Osteoblast (primary cell): ENCODE results near the gene MBOAT1. TPM values are rescaled to one million over a fixed set of nuclear protein-coding genes. Genes with fewer than 3 reads are reported as not detected.

Experiments
- DNase-seq: peaks from one replicate; pipeline ENCODE4 v3.0.0; 2011; ENCODE audit warnings: low spot score, mixed read lengths; ENCODE audit not compliant: insufficient read length; ENCODE audit errors: missing footprints
- H2AFZ ChIP-seq: 2 replicates; pipeline ENCODE4 v1.6.0; 2011; ENCODE audit warnings: mild to moderate bottlenecking, low read length
- H3K27ac ChIP-seq: 2 replicates; pipeline ENCODE4 v1.5.1; 2011; ENCODE audit warnings: mild to moderate bottlenecking, low read depth, low read length, moderate library complexity
- H3K27me3 ChIP-seq: 2 replicates; pipeline ENCODE4 v1.6.0; 2012; ENCODE audit warnings: mild to moderate bottlenecking, control low read depth, inconsistent platforms, low read length, moderate library complexity; ENCODE audit not compliant: insufficient read depth
- H3K36me3 ChIP-seq: 2 replicates; pipeline ENCODE4 v1.5.1; 2011; ENCODE audit warnings: mild to moderate bottlenecking, low read length, control low read depth, moderate library complexity; ENCODE audit not compliant: insufficient read depth
- H3K4me1 ChIP-seq: 2 replicates; pipeline ENCODE4 v1.5.1; 2011; ENCODE audit warnings: mild to moderate bottlenecking, low read length, control low read depth, moderate library complexity; ENCODE audit not compliant: insufficient read depth
- H3K4me2 ChIP-seq: 2 replicates; pipeline ENCODE4 v1.6.0; 2011; ENCODE audit warnings: mild to moderate bottlenecking, low read length; ENCODE audit not compliant: insufficient read depth
- H3K4me3 ChIP-seq: fragments of 200-600 bp; sonication (generic); 3 replicates; pipeline ENCODE4 v1.5.1; 2012; ENCODE audit warnings: mild to moderate bottlenecking, low read length, inconsistent platforms; ENCODE audit not compliant: insufficient read depth
- H3K79me2 ChIP-seq: 2 replicates; pipeline ENCODE4 v1.6.0; 2012; ENCODE audit warnings: mild to moderate bottlenecking, low read length, control low read depth, inconsistent platforms; ENCODE audit not compliant: insufficient read depth
- H3K9me3 ChIP-seq: 2 replicates; pipeline ENCODE4 v1.5.1; 2011; ENCODE audit warnings: low read depth, low read length, control low read depth
- H4K20me1 ChIP-seq: 2 replicates; pipeline ENCODE4 v1.6.0; 2012; ENCODE audit warnings: mild to moderate bottlenecking, low read length, control low read depth; ENCODE audit not compliant: insufficient read depth
- total RNA-seq: library from RNA; depleted of rRNA; stranded (reverse); fragments of >200 nt; gene quantifications from 2 replicates; pipeline ENCODE4 v1.2.3, GENCODE V29; 2012
- TF ChIP-seq, protein P1 (sequence below): IDR thresholded peaks from 2 replicates; pipeline ENCODE4 v1.5.1; 2011; ENCODE audit warnings: mild to moderate bottlenecking, low read depth, low read length, moderate library complexity; ENCODE audit errors: extremely low read depth

Gene MBOAT1
- total RNA-seq, 1 donor = 1.4 TPM

DNA sequence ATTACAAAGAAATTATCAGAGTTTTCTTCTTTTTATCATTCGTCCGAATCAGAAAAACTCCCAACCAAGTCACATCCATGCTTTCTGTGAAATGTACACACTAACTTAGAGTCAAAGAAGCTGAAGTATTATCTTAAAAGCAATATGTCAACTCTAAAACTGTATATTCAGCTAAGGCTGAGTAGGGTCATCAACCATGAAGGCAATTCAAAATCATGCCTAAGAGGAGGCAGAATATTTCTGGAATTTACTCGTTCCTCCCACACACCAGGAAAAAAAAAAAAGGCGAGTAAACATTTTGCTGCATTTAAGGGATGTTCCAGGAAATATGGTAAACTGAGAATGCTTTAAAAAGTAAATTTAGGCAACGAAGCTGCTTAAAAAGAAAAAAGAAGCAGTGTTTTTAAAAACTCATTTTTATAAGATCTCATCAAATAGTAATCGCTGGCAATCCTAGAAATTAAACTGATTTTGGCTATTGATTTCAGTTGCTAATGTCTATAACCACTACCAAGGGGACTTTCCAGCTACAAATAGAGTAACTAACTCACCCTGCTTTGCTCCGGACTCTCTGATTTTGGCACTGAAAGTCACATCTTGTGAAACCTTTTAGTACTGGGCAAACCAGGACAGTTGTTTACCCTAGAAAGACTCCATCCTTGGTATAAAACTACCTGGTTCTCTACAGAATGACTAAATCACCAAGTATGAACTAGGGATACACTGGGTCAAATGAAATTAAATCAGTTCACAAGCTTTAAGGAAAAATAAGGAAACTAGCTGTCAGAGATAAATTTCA lies 82.8 kb downstream of the MBOAT1 start:
- H3K4me1 ChIP-seq = peaks cover 2% of the 10 kb centered on the region
- no peak overlapping the region for H3K27ac ChIP-seq
- peak overlapping the region; percentile 15 for H2AFZ ChIP-seq
- H4K20me1 ChIP-seq = no peaks in the 10 kb centered on the region
- no peaks in the 10 kb centered on the region for H3K27me3 ChIP-seq
- H3K36me3 ChIP-seq = no peaks in the 10 kb centered on the region
- TF ChIP-seq, protein P1, sequence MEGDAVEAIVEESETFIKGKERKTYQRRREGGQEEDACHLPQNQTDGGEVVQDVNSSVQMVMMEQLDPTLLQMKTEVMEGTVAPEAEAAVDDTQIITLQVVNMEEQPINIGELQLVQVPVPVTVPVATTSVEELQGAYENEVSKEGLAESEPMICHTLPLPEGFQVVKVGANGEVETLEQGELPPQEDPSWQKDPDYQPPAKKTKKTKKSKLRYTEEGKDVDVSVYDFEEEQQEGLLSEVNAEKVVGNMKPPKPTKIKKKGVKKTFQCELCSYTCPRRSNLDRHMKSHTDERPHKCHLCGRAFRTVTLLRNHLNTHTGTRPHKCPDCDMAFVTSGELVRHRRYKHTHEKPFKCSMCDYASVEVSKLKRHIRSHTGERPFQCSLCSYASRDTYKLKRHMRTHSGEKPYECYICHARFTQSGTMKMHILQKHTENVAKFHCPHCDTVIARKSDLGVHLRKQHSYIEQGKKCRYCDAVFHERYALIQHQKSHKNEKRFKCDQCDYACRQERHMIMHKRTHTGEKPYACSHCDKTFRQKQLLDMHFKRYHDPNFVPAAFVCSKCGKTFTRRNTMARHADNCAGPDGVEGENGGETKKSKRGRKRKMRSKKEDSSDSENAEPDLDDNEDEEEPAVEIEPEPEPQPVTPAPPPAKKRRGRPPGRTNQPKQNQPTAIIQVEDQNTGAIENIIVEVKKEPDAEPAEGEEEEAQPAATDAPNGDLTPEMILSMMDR = no peak
- no peak for DNase-seq
- no peaks in the 10 kb centered on the region for H3K9me3 ChIP-seq
- no peak overlapping the region for H3K4me2 ChIP-seq
- H3K79me2 ChIP-seq = no peaks in the 10 kb centered on the region
- H3K4me3 ChIP-seq = no peak overlapping the region

DNA sequence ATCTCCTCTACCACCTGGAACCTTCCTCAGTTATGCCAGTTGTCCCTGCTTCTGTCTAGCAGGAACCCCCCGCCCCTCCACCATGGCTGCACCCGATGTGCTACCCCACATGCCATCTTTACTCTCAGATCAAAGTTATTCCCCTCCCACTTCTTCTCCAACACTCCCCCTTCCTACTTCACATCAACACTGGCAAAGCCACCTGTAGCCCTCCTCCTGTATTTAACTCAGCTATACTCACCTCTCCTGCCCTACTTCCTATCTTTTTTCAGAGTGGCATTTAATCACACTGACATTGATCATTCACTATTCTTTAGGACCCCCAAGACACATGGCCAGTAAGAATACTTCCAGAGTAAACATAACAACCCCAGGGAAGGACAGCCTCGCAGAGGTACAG lies 84.3 kb downstream of the MBOAT1 start:
- Histone ChIP-seq H3K4me1 (peaks cover 2% of the 10 kb centered on the region), H3K79me2 (no peaks in the 10 kb centered on the region), H3K36me3 (no peaks in the 10 kb centered on the region), H4K20me1 (no peaks in the 10 kb centered on the region), H3K4me2 (no peak overlapping the region), H3K4me3 (no peak overlapping the region), H2AFZ (no peak overlapping the region), H3K27ac (no peak overlapping the region), H3K9me3 (no peaks in the 10 kb centered on the region), H3K27me3 (no peaks in the 10 kb centered on the region)
- DNase-seq = no peak
- TF ChIP-seq, protein P1 = no peak

DNA sequence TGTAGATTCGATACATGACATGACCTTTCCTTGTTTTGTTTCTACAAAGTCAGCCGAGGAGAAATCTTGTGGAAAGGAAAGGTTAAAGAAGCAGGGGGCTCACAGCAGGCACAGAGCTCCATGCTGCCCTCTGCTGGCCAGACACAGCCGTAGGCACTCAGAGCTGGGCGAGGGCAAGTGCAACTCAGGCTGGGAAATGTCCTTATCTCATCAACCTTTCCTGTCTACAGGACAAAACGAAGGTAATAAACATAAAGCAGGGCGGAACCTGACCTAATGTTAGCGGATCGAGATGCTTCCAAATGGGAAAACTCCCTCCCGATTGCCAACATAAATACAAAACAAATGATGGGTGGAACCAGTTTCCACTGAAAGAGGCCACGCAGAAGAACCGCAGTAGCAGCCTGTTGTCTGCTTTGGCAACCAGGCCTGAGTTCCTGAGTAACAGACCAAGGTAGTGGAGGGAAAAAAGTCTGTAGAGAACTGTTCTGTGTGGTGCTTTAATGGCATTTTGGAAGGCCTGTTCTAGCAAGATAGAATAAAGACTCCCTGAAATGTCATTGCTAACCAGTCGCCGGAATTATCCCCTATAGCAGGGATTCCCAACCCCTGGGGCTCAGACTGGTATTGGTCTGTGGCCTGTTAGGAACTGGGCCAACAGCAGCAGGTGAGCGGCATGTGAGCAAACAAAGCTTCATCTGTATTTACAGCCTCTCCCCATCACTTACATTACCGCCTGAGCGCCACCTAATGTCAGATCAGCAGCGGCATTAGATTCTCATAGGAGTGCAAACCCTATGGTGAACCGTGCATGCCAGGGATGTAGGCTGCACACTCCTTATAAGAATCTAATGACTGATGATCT lies 85.2 kb downstream of the MBOAT1 start:
- H3K27me3 ChIP-seq = no peaks in the 10 kb centered on the region
- no peak overlapping the region for H3K4me3 ChIP-seq
- TF ChIP-seq, protein P1 = peak; percentile 99
- peak overlapping the region; percentile 45 for H3K4me2 ChIP-seq
- no peak for DNase-seq
- H3K9me3 ChIP-seq = no peaks in the 10 kb centered on the region
- peaks cover 2% of the 10 kb centered on the region for H3K4me1 ChIP-seq
- no peaks in the 10 kb centered on the region for H3K36me3 ChIP-seq
- H2AFZ ChIP-seq = peak overlapping the region; percentile 73
- no peaks in the 10 kb centered on the region for H3K79me2 ChIP-seq
- H4K20me1 ChIP-seq = no peaks in the 10 kb centered on the region
- no peak overlapping the region for H3K27ac ChIP-seq
